Activated CD4-positive, alpha-beta memory T cell treated with anti-CD3 and anti-CD28 coated beads for 36 hours (primary cell): Measurements from ENCODE around the gene PDIA6. TPM values are rescaled to one million over a fixed set of nuclear protein-coding genes. Genes with fewer than 3 reads are reported as not detected.
A peak's percentile ranks its signal among the peaks of the same experiment; 100 is the strongest.

Experiments
- CTCF ChIA-PET: fragments of 350-600 bp; sonication (Branson Sonifier 250); formaldehyde crosslinking; loops from one replicate; lab custom pipeline; 2021; ENCODE audit warnings: antibody characterized with exemption, inconsistent platforms; lab: Charles Lee
- POLR2A ChIA-PET: fragments of 350-600 bp; sonication (Branson Sonifier 250); formaldehyde crosslinking; loops from one replicate; lab custom pipeline; 2021; ENCODE audit warnings: antibody characterized with exemption; lab: Charles Lee
- DNase-seq: peaks from one replicate; pipeline ENCODE4 v3.0.0-alpha.2; 2020
- H3K27ac Mint-ChIP-seq: one replicate; pipeline ENCODE4 v1.8.0; 2021; ENCODE audit warnings: mixed read lengths
- H3K27me3 Mint-ChIP-seq: one replicate; pipeline ENCODE4 v1.8.0; 2021; ENCODE audit warnings: mixed read lengths
- H3K36me3 Mint-ChIP-seq: one replicate; pipeline ENCODE4 v1.8.0; 2021; ENCODE audit warnings: mixed read lengths
- H3K4me1 Mint-ChIP-seq: one replicate; pipeline ENCODE4 v1.8.0; 2021; ENCODE audit warnings: low read depth, mixed read lengths
- H3K4me3 Mint-ChIP-seq: one replicate; pipeline ENCODE4 v1.8.0; 2021; ENCODE audit warnings: mild to moderate bottlenecking, mixed read lengths
- H3K9me3 Mint-ChIP-seq: one replicate; pipeline ENCODE4 v1.8.0; 2021; ENCODE audit warnings: mixed read lengths
- intact Hi-C: fragments of 100-400 bp; cut with micrococcal nuclease; formaldehyde crosslinking; loops from one replicate; pipeline ENCODE4 v1.15.1; 2023
- total RNA-seq, 2 experiments: library from RNA; stranded (reverse); gene quantifications; one replicate each; pipeline ENCODE4 v1.2.3, GENCODE V29; 2021

PDIA6 gene
- total RNA-seq, 2 experiments from 2014 or later, result 176 to 181 TPM

- peaks cover 27% of the 10 kb centered on the region for H3K9me3 Mint-ChIP-seq
Measured at GRCh38 chr2:10842506-10842905, 29.9 kb upstream of the PDIA6 start.

GRCh38 chr2:10841547-10842219, 29.1 kb upstream of the PDIA6 start:
- H3K27me3 Mint-ChIP-seq, result peaks cover 19% of the 10 kb centered on the region
- DNase-seq, result no peak
- H3K9me3 Mint-ChIP-seq, result peaks cover 27% of the 10 kb centered on the region
- intact Hi-C loops, result no loop called here
- H3K4me3 Mint-ChIP-seq, result no peak overlapping the region
- no peaks in the 10 kb centered on the region for H3K4me1 Mint-ChIP-seq
- H3K36me3 Mint-ChIP-seq, result peaks cover 11% of the 10 kb centered on the region
- ChIA-PET CTCF (no interaction called here), POLR2A (no interaction called here)
- no peak overlapping the region for H3K27ac Mint-ChIP-seq

More at GRCh38 chr2:10842506-10842905, 29.9 kb upstream of the PDIA6 start:
- intact Hi-C loops, result no loop called here
- ChIA-PET POLR2A (interaction anchor here (0.6 kb wide), 1 partner anchor 262 kb away, joined by 4 read pairs; no protein-coding TSS in a partner anchor), CTCF (interaction anchor here (1.0 kb wide), 1 partner anchor 10 kb away, joined by 3 read pairs; no protein-coding TSS in a partner anchor)
- no peak for DNase-seq
- no peak overlapping the region for H3K4me3 Mint-ChIP-seq
- no peaks in the 10 kb centered on the region for H3K4me1 Mint-ChIP-seq
- H3K36me3 Mint-ChIP-seq, result peaks cover 11% of the 10 kb centered on the region
- H3K27ac Mint-ChIP-seq, result no peak overlapping the region
- H3K27me3 Mint-ChIP-seq, result peaks cover 19% of the 10 kb centered on the region

DNA sequence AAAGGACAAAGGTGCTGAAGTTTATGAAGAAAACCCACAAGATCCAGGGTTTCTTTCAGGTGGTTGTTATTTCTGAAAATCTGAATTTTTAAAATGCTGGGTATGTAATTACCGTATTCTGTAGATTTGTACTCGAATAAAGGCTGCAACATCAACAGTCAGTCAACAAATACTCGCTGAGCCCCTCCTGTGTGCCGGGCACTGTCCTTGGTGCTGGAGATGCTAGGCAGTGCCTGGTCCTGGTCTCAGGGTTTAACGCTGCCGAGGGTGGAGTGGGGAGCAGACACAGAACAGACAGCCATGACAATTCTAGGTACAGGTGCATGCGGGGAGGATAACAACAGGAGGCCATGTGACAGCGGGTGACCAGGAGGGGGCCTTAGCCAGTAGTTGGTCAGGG, 27.2 kb upstream of the PDIA6 start:
- peaks cover 11% of the 10 kb centered on the region for H3K36me3 Mint-ChIP-seq
- H3K9me3 Mint-ChIP-seq, result peaks cover 27% of the 10 kb centered on the region
- intact Hi-C loops, result loop anchor here (10.0 kb wide), 2 partner anchors 625 to 845 kb away; partner anchors contain the start of gene E2F6
- DNase-seq, result no peak
- H3K27ac Mint-ChIP-seq, result no peak overlapping the region
- H3K27me3 Mint-ChIP-seq, result peaks cover 14% of the 10 kb centered on the region
- H3K4me1 Mint-ChIP-seq, result no peaks in the 10 kb centered on the region
- POLR2A ChIA-PET, result no interaction called here
- no peak overlapping the region for H3K4me3 Mint-ChIP-seq
- CTCF ChIA-PET, result no interaction called here

DNA sequence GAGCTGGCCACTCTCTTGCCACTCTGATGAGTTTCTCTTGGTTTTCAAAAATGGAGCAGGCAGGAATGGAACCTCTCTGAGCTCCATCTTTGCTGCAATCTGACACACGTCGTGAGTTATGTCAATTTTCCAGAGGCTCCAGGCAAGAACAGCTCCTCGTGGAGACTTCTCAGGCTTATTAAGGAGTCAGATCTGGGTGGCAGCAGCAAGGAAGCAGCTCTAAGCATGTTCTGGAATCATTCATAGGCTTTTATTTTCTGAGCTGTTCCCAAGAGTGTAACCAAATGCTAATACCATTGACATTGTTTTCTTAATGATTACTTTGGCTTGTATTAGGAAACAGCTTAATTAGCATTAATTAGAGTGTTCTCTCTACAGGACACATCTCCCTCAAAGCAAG, 26.1 kb upstream of the PDIA6 start:
- H3K4me3 Mint-ChIP-seq, result no peak overlapping the region
- ChIA-PET CTCF (interaction anchor here (0.7 to 1.3 kb wide), 4 partner anchors 9 to 291 kb away, joined by 3 to 5 read pairs (median 4); no protein-coding TSS in a partner anchor), POLR2A (no interaction called here)
- intact Hi-C loops, result loop anchor here (10.0 kb wide), 2 partner anchors 626 to 846 kb away; partner anchors contain the start of gene E2F6
- H3K27ac Mint-ChIP-seq, result no peak overlapping the region
- H3K9me3 Mint-ChIP-seq, result peaks cover 27% of the 10 kb centered on the region
- H3K36me3 Mint-ChIP-seq, result peaks cover 11% of the 10 kb centered on the region
- no peak for DNase-seq
- H3K27me3 Mint-ChIP-seq, result peaks cover 10% of the 10 kb centered on the region
- H3K4me1 Mint-ChIP-seq, result no peaks in the 10 kb centered on the region

DNA sequence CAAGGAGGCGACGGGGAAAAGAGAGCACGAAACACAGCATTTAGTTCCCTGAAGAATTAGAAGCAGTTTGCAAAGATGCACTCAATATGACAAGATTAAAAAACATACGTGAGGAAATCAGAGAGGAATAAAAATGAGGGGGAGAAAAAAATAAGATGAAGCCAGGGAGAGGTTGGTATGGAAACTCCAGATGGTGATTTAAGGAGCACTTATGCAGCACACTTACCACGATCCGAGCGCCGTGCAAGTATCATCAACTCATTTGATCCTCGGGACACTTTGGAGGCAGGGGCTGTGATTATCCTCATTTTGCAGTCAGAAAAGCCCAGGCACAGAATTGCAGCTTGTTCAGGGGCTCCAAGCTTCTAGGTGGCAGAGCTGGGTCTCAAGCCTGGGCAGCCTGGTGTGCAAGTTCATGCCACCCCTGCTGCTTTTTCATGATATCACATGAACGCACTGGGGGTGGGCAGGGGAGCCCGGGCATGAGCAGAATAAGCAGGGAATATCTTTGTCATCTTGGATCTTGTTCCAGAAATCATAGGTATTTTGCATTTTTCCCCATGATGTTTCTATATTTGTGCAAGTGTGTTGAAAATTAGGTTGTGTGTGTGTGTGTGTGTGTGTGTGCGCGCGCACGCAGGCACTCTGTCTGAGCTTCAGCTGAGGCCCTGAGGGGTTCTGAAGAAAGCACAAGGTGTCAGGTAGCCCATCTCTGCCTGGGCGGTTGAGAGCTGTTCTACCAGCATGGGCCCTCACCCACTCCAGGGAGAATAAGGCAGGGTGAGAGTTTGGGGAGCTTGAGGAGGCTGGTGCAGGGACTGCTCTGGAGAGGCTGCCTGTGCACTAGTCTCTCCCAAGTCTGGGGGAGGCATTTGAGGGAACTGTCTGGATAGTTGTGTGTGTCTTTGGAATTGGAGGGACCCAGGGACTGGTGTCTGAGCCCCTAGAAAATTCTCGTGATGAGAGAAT, 25.0 kb upstream of the PDIA6 start:
- H3K27ac Mint-ChIP-seq, result no peak overlapping the region
- intact Hi-C loops, result loop anchor here (10.0 kb wide), 2 partner anchors 627 to 847 kb away; partner anchors contain the start of gene E2F6
- CTCF ChIA-PET, result interaction anchor here (0.7 to 1.0 kb wide), 2 partner anchors 29 to 287 kb away, joined by 3 read pairs; no protein-coding TSS in a partner anchor
- DNase-seq, result no peak
- peaks cover 27% of the 10 kb centered on the region for H3K9me3 Mint-ChIP-seq
- POLR2A ChIA-PET, result interaction anchor here (0.6 kb wide), 1 partner anchor 25 kb away, joined by 3 read pairs; no protein-coding TSS in a partner anchor
- peaks cover 7% of the 10 kb centered on the region for H3K27me3 Mint-ChIP-seq
- H3K4me3 Mint-ChIP-seq, result no peak overlapping the region
- peaks cover 11% of the 10 kb centered on the region for H3K36me3 Mint-ChIP-seq
- no peaks in the 10 kb centered on the region for H3K4me1 Mint-ChIP-seq

GRCh38 chr2:10835052-10835970, 22.7 kb upstream of the PDIA6 start:
- ChIA-PET CTCF (interaction anchor here (0.6 to 8.1 kb wide), 25 partner anchors 9 to 749 kb away, joined by 3 to 173 read pairs (median 5); partner anchors contain the start of genes E2F6 and PDIA6), POLR2A (interaction anchor here (1.0 kb wide), 1 partner anchor 290 kb away, joined by 3 read pairs; no protein-coding TSS in a partner anchor)
- peaks cover 15% of the 10 kb centered on the region for H3K27me3 Mint-ChIP-seq
- H3K9me3 Mint-ChIP-seq, result peaks cover 5% of the 10 kb centered on the region
- H3K4me3 Mint-ChIP-seq, result no peak overlapping the region
- H3K27ac Mint-ChIP-seq, result no peak overlapping the region
- H3K36me3 Mint-ChIP-seq, result no peaks in the 10 kb centered on the region
- peak; percentile 88 for DNase-seq
- intact Hi-C loops, result loop anchor here (1.0 to 10.0 kb wide), 3 partner anchors 289 to 849 kb away; partner anchors contain the start of gene E2F6
- peaks cover 3% of the 10 kb centered on the region for H3K4me1 Mint-ChIP-seq

GRCh38 chr2:10834068-10834655, 21.6 kb upstream of the PDIA6 start:
- no peak for DNase-seq
- no peak overlapping the region for H3K4me3 Mint-ChIP-seq

DNA sequence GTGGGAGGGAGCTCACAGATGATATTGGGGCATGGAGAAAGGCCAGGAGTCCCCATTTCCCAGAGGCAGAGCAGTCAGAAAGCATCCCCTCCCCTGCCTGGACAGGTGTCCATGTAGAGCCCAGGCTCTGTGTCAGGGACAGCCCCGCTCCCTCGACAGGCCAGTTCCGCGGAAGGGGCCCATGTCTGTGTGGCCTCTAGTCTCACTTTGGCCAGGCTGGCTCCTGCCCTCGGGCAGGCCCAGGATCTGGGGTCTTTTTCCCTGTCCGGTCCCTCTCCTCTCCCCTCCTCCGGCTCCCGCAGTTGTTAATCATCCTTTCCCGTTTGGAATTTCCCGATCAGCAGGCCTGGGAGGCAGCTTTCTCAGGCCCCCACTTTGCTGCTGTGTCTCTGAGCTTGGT, 20.4 kb upstream of the PDIA6 start:
- Mint-ChIP-seq H3K4me1 (peaks cover 3% of the 10 kb centered on the region), H3K36me3 (no peaks in the 10 kb centered on the region), H3K27me3 (peaks cover 12% of the 10 kb centered on the region), H3K4me3 (no peak overlapping the region), H3K27ac (no peak overlapping the region), H3K9me3 (no peaks in the 10 kb centered on the region)
- CTCF ChIA-PET, result interaction anchor here (0.5 to 8.1 kb wide), 54 partner anchors 9 to 752 kb away, joined by 3 to 173 read pairs (median 4); partner anchors contain the start of genes KCNF1 and PDIA6
- intact Hi-C loops, result loop anchor here (2.0 to 10.0 kb wide), 3 partner anchors 42 to 852 kb away; partner anchors contain the start of gene E2F6
- DNase-seq, result no peak
- POLR2A ChIA-PET, result no interaction called here

More at GRCh38 chr2:10834068-10834655, 21.6 kb upstream of the PDIA6 start:
- ChIA-PET CTCF (interaction anchor here (1.8 to 8.1 kb wide), 3 partner anchors 290 to 750 kb away, joined by 4 to 173 read pairs (median 108); a partner anchor contains a TSS), POLR2A (no interaction called here)
- H3K27me3 Mint-ChIP-seq, result peaks cover 12% of the 10 kb centered on the region
- H3K9me3 Mint-ChIP-seq, result no peaks in the 10 kb centered on the region
- H3K4me1 Mint-ChIP-seq, result peaks cover 3% of the 10 kb centered on the region
- no peak overlapping the region for H3K27ac Mint-ChIP-seq
- intact Hi-C loops, result loop anchor here (10.0 kb wide), 2 partner anchors 631 to 851 kb away; partner anchors contain the start of gene E2F6
- H3K36me3 Mint-ChIP-seq, result no peaks in the 10 kb centered on the region

DNA sequence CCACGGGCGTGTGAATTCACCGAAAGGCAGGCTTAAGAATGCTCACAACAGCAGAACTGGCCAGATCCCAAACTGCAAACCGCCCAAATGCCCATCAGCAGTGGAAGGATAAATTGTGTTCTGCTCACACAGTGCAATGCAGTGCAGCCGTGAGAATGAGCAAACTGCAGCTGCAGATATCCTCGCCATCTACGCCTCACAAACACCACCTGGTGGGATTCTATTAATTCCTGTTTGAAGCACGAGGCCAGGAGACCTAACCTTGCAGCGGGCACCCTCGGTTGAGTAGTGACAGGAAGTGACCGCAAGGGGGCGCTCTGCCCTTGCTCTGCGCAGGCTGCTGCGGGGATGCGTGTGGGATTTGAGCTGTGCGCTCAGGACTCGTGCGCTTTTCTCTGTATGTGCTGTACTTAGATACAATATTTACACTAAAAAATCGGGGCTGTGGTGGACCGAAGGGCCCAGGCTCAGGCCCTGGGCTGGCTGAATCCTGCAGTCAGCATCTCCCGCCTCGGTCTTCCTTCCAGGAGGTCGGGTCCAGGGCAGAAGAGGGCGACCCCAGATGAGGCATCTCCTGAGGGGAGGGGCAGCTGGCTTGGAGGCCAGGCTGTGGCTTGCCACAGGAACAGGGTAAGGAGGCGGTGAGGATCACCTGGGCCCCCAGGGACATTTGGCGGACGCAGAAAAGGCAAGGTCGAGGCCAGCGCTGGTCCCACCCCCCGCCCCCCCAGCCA, 19.8 kb upstream of the PDIA6 start:
- POLR2A ChIA-PET, result no interaction called here

More for the DNA sequence above, 19.8 kb upstream of the PDIA6 start:
- Mint-ChIP-seq H3K27ac (no peak overlapping the region), H3K4me3 (no peak overlapping the region), H3K27me3 (peaks cover 12% of the 10 kb centered on the region), H3K9me3 (no peaks in the 10 kb centered on the region), H3K4me1 (peaks cover 3% of the 10 kb centered on the region), H3K36me3 (no peaks in the 10 kb centered on the region)
- DNase-seq, result peak; percentile 89
- intact Hi-C loops, result loop anchor here (1.0 to 10.0 kb wide), 5 partner anchors 42 to 852 kb away; partner anchors contain the start of gene E2F6
- CTCF ChIA-PET, result interaction anchor here (0.5 to 8.1 kb wide), 55 partner anchors 8 to 753 kb away, joined by 3 to 173 read pairs (median 4); partner anchors contain the start of genes KCNF1 and PDIA6
